HepG2 (cell line): ENCODE data around the gene ZDHHC9. TPM values are rescaled to one million over a fixed set of nuclear protein-coding genes. Genes with fewer than 3 reads are reported as not detected.

Source experiments
- ATAC-seq: fragments of 200-7000 bp; cut with Tn5 transposase; 3 replicates; pipeline ENCODE4 v1.9.1; 2020; ENCODE audit warnings: mild to moderate bottlenecking, moderate library complexity
- BruUV-seq: library from RNA; stranded (reverse); fragments of 400-500 nt; replicated peaks from 2 replicates; lab custom pipeline; 2021; lab: Mats Ljungman, UMichigan
- CTCF ChIA-PET: fragments of 300-600 bp; formaldehyde crosslinking; extraction: SDS; loops from one replicate; lab custom pipeline; 2021; ENCODE audit warnings: low total read pairs, inconsistent platforms, low intra/inter-chr PET ratio; lab: Yijun Ruan, JAX
- POLR2A ChIA-PET: fragments of 350-600 bp; sonication (Branson Sonifier 250); formaldehyde crosslinking; loops from one replicate; lab custom pipeline; 2020; ENCODE audit warnings: antibody characterized with exemption, inconsistent platforms; lab: Yijun Ruan, JAX
- DNase-seq: peaks from one replicate; pipeline ENCODE4 v3.0.0-alpha.2; 2015; ENCODE audit warnings: low spot score
- FAIRE-seq: peaks from 3 replicates; lab custom pipeline; 2011; peaks lifted over from hg19 to GRCh38; lab: Jason Lieb, UNC
- H2AFZ ChIP-seq: one replicate; pipeline ENCODE4 v1.6.1; 2011; ENCODE audit warnings: low read length, inconsistent platforms
- H3K27ac ChIP-seq: fragments of 300-600 bp; 3 replicates; pipeline ENCODE4 v1.8.0; 2011; ENCODE audit warnings: mixed run types, mild to moderate bottlenecking, mixed read lengths, low read length, inconsistent platforms; ENCODE audit not compliant: insufficient read depth; ENCODE audit errors: extremely low read length
- H3K27me3 ChIP-seq, 2 experiments: fragments of 200-600 bp in 1 of 2; 2 replicates in 1 of 2; 3 replicates in 1 of 2; pipeline versions ENCODE4 v1.6.0 to v1.8.0; 2011; ENCODE audit warnings: low read length in 2 of 2, mild to moderate bottlenecking in 2 of 2, moderate library complexity in 2 of 2, inconsistent platforms in 1 of 2; ENCODE audit not compliant: insufficient read depth in 2 of 2, control insufficient read depth in 1 of 2
- H3K36me3 ChIP-seq, 2 experiments: fragments of 200-600 bp in 1 of 2; replicated peaks in 1 of 2; 2 replicates in 1 of 2; 3 replicates in 1 of 2; pipeline versions ENCODE4 v1.5.1 to v1.8.0; 2011; ENCODE audit warnings: low read length in 2 of 2, inconsistent platforms in 1 of 2; ENCODE audit not compliant: insufficient read depth in 2 of 2, control insufficient read depth in 1 of 2
- H3K4me1 ChIP-seq: 2 replicates; pipeline ENCODE4 v1.5.1; 2012; ENCODE audit warnings: low read length, inconsistent platforms; ENCODE audit not compliant: insufficient read depth
- H3K4me2 ChIP-seq: 2 replicates; pipeline ENCODE4 v1.6.0; 2011; ENCODE audit warnings: low read depth, low read length, inconsistent platforms
- H3K4me3 ChIP-seq, 3 experiments: fragments of 200-600 bp in 1 of 3; sonication (generic), shearing (Covaris generic) in 1 of 3; replicated peaks in 1 of 3; 2 replicates each; pipeline ENCODE4 v1.5.1; 2011 to 2016; ENCODE audit warnings: low read length in 3 of 3, inconsistent platforms in 2 of 3, low read depth in 2 of 3, mild to moderate bottlenecking in 2 of 3, control low read depth in 1 of 3, mixed read lengths in 1 of 3; ENCODE audit not compliant: insufficient read depth in 1 of 3
- H3K79me2 ChIP-seq: one replicate; pipeline ENCODE4 v1.6.1; 2011; ENCODE audit warnings: low read length, inconsistent platforms; ENCODE audit not compliant: insufficient read depth
- H3K9ac ChIP-seq: 2 replicates; pipeline ENCODE4 v1.6.0; 2011; ENCODE audit warnings: mild to moderate bottlenecking, low read depth, low read length, inconsistent platforms; ENCODE audit not compliant: insufficient read depth
- H3K9me3 ChIP-seq: 2 replicates; pipeline ENCODE4 v1.5.1; 2012; ENCODE audit warnings: mild to moderate bottlenecking, low read length
- H4K20me1 ChIP-seq: 2 replicates; pipeline ENCODE4 v1.6.0; 2011; ENCODE audit warnings: inconsistent platforms, mild to moderate bottlenecking, low read length, moderate library complexity; ENCODE audit not compliant: insufficient read depth
- ARID3A ChIP-seq: IDR thresholded peaks from 2 replicates; pipeline ENCODE4 v1.6.1; 2012; ENCODE audit warnings: low read depth, low read length, improper control_type of control experiment
- CBFB ChIP-seq: sonication (generic); formaldehyde crosslinking; IDR thresholded peaks from 2 replicates; pipeline ENCODE4 v1.4.0; 2020; ENCODE audit warnings: missing genetic modification reagents
- CHD2 ChIP-seq: IDR thresholded peaks from 2 replicates; pipeline ENCODE4 v1.6.1; 2011; ENCODE audit warnings: low read depth, low read length, improper control_type of control experiment
- ELF1 ChIP-seq: sonication (generic); formaldehyde crosslinking; IDR thresholded peaks from 2 replicates; pipeline ENCODE4 v1.4.0; 2020; ENCODE audit warnings: missing genetic modification reagents
- ETV6 ChIP-seq: sonication (generic); formaldehyde crosslinking; conservative IDR thresholded peaks from 2 replicates; pipeline ENCODE4 v1.4.0; 2020; ENCODE audit warnings: missing genetic modification reagents
- FOSL2 ChIP-seq: sonication (generic); formaldehyde crosslinking; IDR thresholded peaks from 2 replicates; pipeline ENCODE4 v1.4.0; 2020; ENCODE audit warnings: missing genetic modification reagents
- FOXA1 ChIP-seq, 2 experiments: fragments of 450-650 bp in 1 of 2; sonication (generic) in 1 of 2; formaldehyde crosslinking in 1 of 2; IDR thresholded peaks; 2 replicates each; pipeline versions ENCODE4 v1.4.0 to v1.6.1; 2016 to 2020; ENCODE audit warnings: missing genetic modification reagents in 1 of 2
- GABPB1 ChIP-seq: IDR thresholded peaks from 2 replicates; pipeline ENCODE4 v1.6.1; 2016; ENCODE audit warnings: mild to moderate bottlenecking, missing genetic modification reagents, moderate library complexity, missing compliant biosample characterization
- HNRNPL ChIP-seq: fragments of 200-400 bp; formaldehyde crosslinking; IDR thresholded peaks from 2 replicates; pipeline ENCODE4 v1.6.1; 2017; ENCODE audit warnings: mild to moderate bottlenecking, low read depth, low read length
- JUN ChIP-seq: sonication (generic); formaldehyde crosslinking; IDR thresholded peaks from 2 replicates; pipeline ENCODE4 v1.4.0; 2020; ENCODE audit warnings: mild to moderate bottlenecking, missing genetic modification reagents
- POLR2G ChIP-seq: fragments of 200-400 bp; formaldehyde crosslinking; IDR thresholded peaks from 2 replicates; pipeline ENCODE4 v1.6.1; 2018; ENCODE audit warnings: mild to moderate bottlenecking, low read depth, low read length, moderate library complexity
- PRMT3 ChIP-seq: sonication (generic); formaldehyde crosslinking; IDR thresholded peaks from 2 replicates; pipeline ENCODE4 v1.8.1; 2022; ENCODE audit warnings: low read depth, mild to moderate bottlenecking, moderate library complexity, missing genetic modification reagents, borderline replicate concordance
- RARA ChIP-seq: IDR thresholded peaks from 2 replicates; pipeline ENCODE4 v1.6.1; 2016; ENCODE audit warnings: missing genetic modification reagents, missing compliant biosample characterization
- RBFOX2 ChIP-seq: fragments of 200-400 bp; formaldehyde crosslinking; IDR thresholded peaks from 2 replicates; pipeline ENCODE4 v1.6.1; 2017; ENCODE audit warnings: low read depth, mild to moderate bottlenecking, low read length
- RXRA ChIP-seq: sonication (generic); formaldehyde crosslinking; IDR thresholded peaks from 2 replicates; pipeline ENCODE4 v1.5.1; 2020; ENCODE audit warnings: missing genetic modification reagents
- SAP130 ChIP-seq: IDR thresholded peaks from 2 replicates; pipeline ENCODE4 v1.6.1; 2016; ENCODE audit warnings: low read depth
- SOX5 ChIP-seq: IDR thresholded peaks from 2 replicates; pipeline ENCODE4 v1.6.1; 2016; ENCODE audit warnings: borderline replicate concordance
- WGBS: methylation state at CpG from one replicate; pipeline ENCODE4 v1.1.6; 2017; ENCODE audit warnings: low lambda C conversion rate; 5-methylcytosine and 5-hydroxymethylcytosine counted together
- in situ Hi-C: cut with HindIII; loops from 2 replicates; pipeline ENCODE4 v1.10.0; 2017; ENCODE audit warnings: low pct_unique_long_range_greater_than_20kb; ENCODE audit not compliant: extremely low pct_ligation_motif_present
- intact Hi-C: fragments of 100-400 bp; cut with micrococcal nuclease; formaldehyde crosslinking; loops from one replicate; pipeline ENCODE4 v1.10.0; 2022; ENCODE audit not compliant: unreplicated experiment
- polyA plus RNA-seq, 8 experiments: library from polyadenylated mRNA; depleted of rRNA in 3 of 8; stranded (reverse) in 7 of 8; unstranded in 1 of 8; fragments of >200 nt; fragmentation: Illumina TruSeq in 4 of 8; extraction: Trizol in 4 of 8; gene quantifications; 2 replicates each; pipeline versions ENCODE4 v1.2.1 to v1.2.3, GENCODE V29; 2011 to 2016; ENCODE audit warnings: low read depth in 4 of 8, missing spikeins in 1 of 8, mixed read lengths in 1 of 8; ENCODE audit not compliant: insufficient read depth in 1 of 8
- total RNA-seq, 5 experiments: library from RNA; depleted of rRNA; stranded (reverse); fragments of >200 nt; fragmentation: Illumina TruSeq; extraction: Trizol; gene quantifications; 2 replicates each; pipeline ENCODE4 v1.2.3, GENCODE V29; 2016; ENCODE audit warnings: low read depth in 1 of 5

ZDHHC9 gene
- total and polyA plus RNA-seq, 2 of the 13 experiments (the other 11 are each of a cell fraction or from before 2014, with no cell fraction given) = 28.3 to 53.1 TPM

GRCh38 chrX:129779086-129779672 lies 64.5 kb downstream of the ZDHHC9 start:
- no peaks in the 10 kb centered on the region for H4K20me1 ChIP-seq
- H2AFZ ChIP-seq = no peak overlapping the region
- no peak overlapping the region for H3K9ac ChIP-seq
- H3K4me3 ChIP-seq = no peak overlapping the region
- DNase-seq (no peak), ATAC-seq (no peak), FAIRE-seq (no peak)
- intact Hi-C loops = no loop called here
- H3K4me1 ChIP-seq = peaks cover 32% of the 10 kb centered on the region
- in situ Hi-C loops = no loop called here
- H3K27me3 ChIP-seq = no peaks in the 10 kb centered on the region
- TF ChIP-seq PRMT3 (CRISPR knock-in tag) (no peak), JUN (CRISPR knock-in tag) (no peak)
- H3K4me2 ChIP-seq = no peak overlapping the region
- H3K79me2 ChIP-seq = no peaks in the 10 kb centered on the region
- WGBS = 76% methylated on average over 7 of the region's 7 CpGs
- H3K27ac ChIP-seq = no peak overlapping the region
- H3K9me3 ChIP-seq = no peaks in the 10 kb centered on the region
- no TSS peak for BruUV-seq
- H3K36me3 ChIP-seq = no peaks in the 10 kb centered on the region
- ChIA-PET CTCF (no interaction called here), POLR2A (no interaction called here)

- no peaks in the 10 kb centered on the region for H4K20me1 ChIP-seq
- FAIRE-seq (no peak), ATAC-seq (peak; percentile 37), DNase-seq (peak; percentile 19)
- H3K4me1 ChIP-seq = peaks cover 49% of the 10 kb centered on the region
- POLR2A ChIA-PET = no interaction called here
- no peak overlapping the region for H3K4me3 ChIP-seq
- in situ Hi-C loops (no loop called here), intact Hi-C loops (no loop called here)
- H3K4me2 ChIP-seq = 0 out of 2 replicates have a peak overlapping the region, but pooled peaks have one; percentile 1
- no peaks in the 10 kb centered on the region for H3K9me3 ChIP-seq
- WGBS = 49% methylated on average over 14 of the region's 30 CpGs
- no peak overlapping the region for H3K9ac ChIP-seq
- no peaks in the 10 kb centered on the region for H3K79me2 ChIP-seq
- H3K36me3 ChIP-seq = no peaks in the 10 kb centered on the region
- peak overlapping the region; percentile 51 for H3K27ac ChIP-seq
- no peak overlapping the region for H2AFZ ChIP-seq
- no peaks in the 10 kb centered on the region for H3K27me3 ChIP-seq
- BruUV-seq = no TSS peak
- CTCF ChIA-PET = no interaction called here
- TF ChIP-seq GABPB1 (CRISPR knock-in tag) = peak; percentile 65; the same call in 1 of the 2 replicates
- TF ChIP-seq POLR2G = peak; percentile 51; the same call in 1 of the 2 replicates
- peak; percentile 18; the same call in 1 of the 2 replicates for TF ChIP-seq SOX5 (CRISPR knock-in tag)
- no peak for TF ChIP-seq CHD2
- TF ChIP-seq RBFOX2 = peak; percentile 75
- TF ChIP-seq FOXA1 (IDR thresholded peaks at IDR 0.05) = no peak
- peak; percentile 55; the same call in 1 of the 2 replicates for TF ChIP-seq FOXA1 (CRISPR knock-in tag; IDR thresholded peaks at IDR 0.05)
- TF ChIP-seq RXRA (CRISPR knock-in tag) = peak; percentile 59
- TF ChIP-seq FOSL2 (CRISPR knock-in tag) = peak; percentile 43
- peak; percentile 65; the same call in 1 of the 2 replicates for TF ChIP-seq CBFB (CRISPR knock-in tag)
- TF ChIP-seq SAP130 (CRISPR knock-in tag) = peak; percentile 11; the same call in 1 of the 2 replicates
- TF ChIP-seq RARA = 0 out of 2 replicates have a peak, but pooled peaks have one; percentile 5
- no peak for TF ChIP-seq ETV6 (CRISPR knock-in tag)
- peak; percentile 95 for TF ChIP-seq HNRNPL
- TF ChIP-seq ARID3A = no peak
- TF ChIP-seq ELF1 = peak; percentile 58
Measured at GRCh38 chrX:129777218-129778030, 66.3 kb downstream of the ZDHHC9 start.
